Thoracic aorta (tissue), 2 donors: ENCODE results near the gene PIM2. TPM values are rescaled to one million over a fixed set of nuclear protein-coding genes. Genes with fewer than 3 reads are reported as not detected.

ENCODE experiments used
- ATAC-seq: fragments of 150-250 bp; one replicate; pipeline ENCODE4 v1.8.0; 2017; ENCODE audit warnings: low read depth; ENCODE audit not compliant: insufficient number of reproducible peaks, low FRiP score
- DNase-seq: peaks from one replicate; pipeline ENCODE4 v3.0.0-alpha.2; 2020; ENCODE audit warnings: low spot score
- H3K27ac ChIP-seq, 2 donors: fragments of 200-600 bp; sonication (generic); 1 replicate in 1 of 2; 2 replicates in 1 of 2; pipeline ENCODE4 v1.5.1; 2016; ENCODE audit warnings: mild to moderate bottlenecking in 2 of 2, moderate library complexity in 2 of 2
- H3K27me3 ChIP-seq: fragments of 200-600 bp; sonication (generic); replicated peaks from 2 replicates; pipeline ENCODE4 v1.6.0; 2016; ENCODE audit warnings: mild to moderate bottlenecking; ENCODE audit not compliant: insufficient read depth
- H3K36me3 ChIP-seq: fragments of 200-600 bp; sonication (generic); one replicate; pipeline ENCODE4 v1.5.1; 2016
- H3K4me1 ChIP-seq, 2 donors: fragments of 200-600 bp; sonication (generic); 1 replicate in 1 of 2; 2 replicates in 1 of 2; pipeline versions ENCODE4 v1.5.1 to v1.6.0; 2016; ENCODE audit warnings: low read depth in 2 of 2, mild to moderate bottlenecking in 1 of 2; ENCODE audit not compliant: control insufficient read depth in 1 of 2
- H3K4me3 ChIP-seq: fragments of 200-600 bp; sonication (generic); 2 replicates; pipeline ENCODE4 v1.5.1; 2016; ENCODE audit warnings: mild to moderate bottlenecking
- H3K9me3 ChIP-seq: fragments of 200-600 bp; sonication (generic); 2 replicates; pipeline ENCODE4 v1.5.1; 2016
- CTCF ChIP-seq: fragments of 200-600 bp; sonication (generic); IDR thresholded peaks from one replicate; pipeline ENCODE4 v1.5.1; 2019; ENCODE audit warnings: antibody characterized with exemption
- total RNA-seq, 2 donors: library from RNA; depleted of rRNA; stranded (reverse); fragments of >200 nt; gene quantifications; one replicate each; pipeline versions ENCODE4 v1.1.0 to v1.2.3, GENCODE V29; 2016

Gene PIM2
- total RNA-seq, 2 donors from 2014 or later = 14.8 to 21.9 TPM

- H3K36me3 ChIP-seq = no peaks in the 10 kb centered on the region
- TF ChIP-seq CTCF = no peak
These were observed 15.9 kb upstream of the PIM2 start for GRCh38 chrX:48934581-48935300.

DNA sequence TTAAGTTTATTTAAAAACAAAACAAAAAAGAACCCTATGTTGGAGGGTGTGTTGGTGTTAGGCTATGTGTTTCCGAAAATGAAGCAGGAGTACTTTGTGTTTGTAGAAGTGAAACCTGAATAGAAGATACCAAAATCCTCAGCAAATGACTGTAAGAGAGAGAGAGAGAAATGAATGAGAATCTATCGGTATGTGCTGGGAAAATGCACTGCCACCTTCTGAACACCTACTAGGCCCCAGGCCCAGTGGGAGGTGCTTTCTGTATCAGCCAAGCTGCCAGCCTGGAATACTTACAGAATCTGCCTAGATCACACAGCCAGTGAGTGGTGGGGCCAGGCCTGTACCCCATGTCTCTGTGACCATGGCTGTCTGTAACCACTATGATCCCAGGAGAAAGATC lies 14.9 kb upstream of the PIM2 start:
- Histone ChIP-seq H3K4me1 (no peaks in the 10 kb centered on the region), H3K27me3 (no peaks in the 10 kb centered on the region), H3K36me3 (no peaks in the 10 kb centered on the region), H3K27ac (no peak overlapping the region), H3K9me3 (no peaks in the 10 kb centered on the region), H3K4me3 (no peak overlapping the region)
- no peak for TF ChIP-seq CTCF
- no peak for DNase-seq
- ATAC-seq = no peak

More at GRCh38 chrX:48934581-48935300, 15.9 kb upstream of the PIM2 start:
- Histone ChIP-seq H3K9me3 (no peaks in the 10 kb centered on the region), H3K27ac (no peak overlapping the region), H3K4me3 (no peak overlapping the region), H3K4me1 (peaks cover 0 to 5% of the 10 kb centered on the region in 2 donors), H3K27me3 (no peaks in the 10 kb centered on the region)
- ATAC-seq (no peak), DNase-seq (no peak)

- no peak for DNase-seq
- H3K27me3 ChIP-seq = no peaks in the 10 kb centered on the region
- peaks cover 21% of the 10 kb centered on the region for H3K36me3 ChIP-seq
- H3K4me3 ChIP-seq = no peak overlapping the region
- no peaks in the 10 kb centered on the region for H3K4me1 ChIP-seq
- TF ChIP-seq CTCF = no peak
- no peak overlapping the region for H3K27ac ChIP-seq
- no peak for ATAC-seq
- no peaks in the 10 kb centered on the region for H3K9me3 ChIP-seq
These were observed 9.0 kb upstream of the PIM2 start for GRCh38 chrX:48927736-48928382.

GRCh38 chrX:48927123-48927522 lies 8.3 kb upstream of the PIM2 start:
- H3K27ac ChIP-seq = no peak overlapping the region
- TF ChIP-seq CTCF = no peak
- H3K4me1 ChIP-seq = no peaks in the 10 kb centered on the region
- H3K27me3 ChIP-seq = no peaks in the 10 kb centered on the region
- no peak overlapping the region for H3K4me3 ChIP-seq
- ATAC-seq = no peak
- DNase-seq = no peak
- no peaks in the 10 kb centered on the region for H3K9me3 ChIP-seq
- H3K36me3 ChIP-seq = peaks cover 24% of the 10 kb centered on the region

- TF ChIP-seq CTCF = no peak
- ATAC-seq = no peak
- Histone ChIP-seq H3K4me3 (no peak overlapping the region), H3K36me3 (peaks cover 24% of the 10 kb centered on the region), H3K9me3 (no peaks in the 10 kb centered on the region), H3K27me3 (no peaks in the 10 kb centered on the region), H3K4me1 (no peaks in the 10 kb centered on the region), H3K27ac (no peak overlapping the region)
- DNase-seq = no peak
These were observed 5.4 kb upstream of the PIM2 start for GRCh38 chrX:48924270-48924669.
